ENCODE measurements around the gene ACD.
A peak's percentile ranks its signal among the peaks of the same experiment; 100 is the strongest.

Gene ACD

GRCh38 chr16:67685388-67686112 lies 25.5 kb upstream of the ACD start:
- no peak for DNase-seq (ENCODE audit: low read depth in 1 of 2, low spot score in 1 of 2)
- no peak for TF ChIP-seq JUND (IDR thresholded peaks at IDR 0.05; ENCODE audit: low read depth)
- in situ Hi-C loops (cut with HindIII; ENCODE audit: low pct_unique_long_range_greater_than_20kb, low sequenced_read_pairs): no loop called here

DNA sequence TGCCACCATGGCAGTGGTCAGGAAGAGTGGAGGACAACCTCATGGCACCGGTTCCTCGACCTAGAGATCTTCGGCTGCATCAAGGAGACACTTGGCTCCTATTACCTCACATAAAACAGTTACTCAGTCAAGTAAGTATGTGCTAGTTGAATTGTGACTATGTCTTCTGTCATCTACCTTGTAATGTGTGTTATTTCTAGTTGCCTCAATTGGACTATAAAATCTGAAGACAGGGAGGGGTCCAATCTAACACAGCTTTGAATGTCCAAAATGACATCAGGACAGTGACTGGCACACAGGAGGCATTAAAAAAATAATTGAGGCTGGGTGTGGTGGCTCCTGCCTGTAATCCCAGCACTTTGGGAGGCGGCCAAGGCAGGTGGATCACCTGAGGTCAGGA lies 23.7 kb upstream of the ACD start:
- no peak for DNase-seq (ENCODE audit: low read depth in 1 of 2, low spot score in 1 of 2)
- no peak for TF ChIP-seq JUND (IDR thresholded peaks at IDR 0.05; ENCODE audit: low read depth)
- in situ Hi-C loops (cut with HindIII; ENCODE audit: low pct_unique_long_range_greater_than_20kb, low sequenced_read_pairs): no loop called here

GRCh38 chr16:67679935-67680897 lies 20.2 kb upstream of the ACD start:
- no peak for DNase-seq (ENCODE audit: low read depth in 1 of 2, low spot score in 1 of 2)
- in situ Hi-C loops (cut with HindIII; ENCODE audit: low pct_unique_long_range_greater_than_20kb, low sequenced_read_pairs): no loop called here
- TF ChIP-seq JUND (IDR thresholded peaks at IDR 0.05; ENCODE audit: low read depth): no peak

DNA sequence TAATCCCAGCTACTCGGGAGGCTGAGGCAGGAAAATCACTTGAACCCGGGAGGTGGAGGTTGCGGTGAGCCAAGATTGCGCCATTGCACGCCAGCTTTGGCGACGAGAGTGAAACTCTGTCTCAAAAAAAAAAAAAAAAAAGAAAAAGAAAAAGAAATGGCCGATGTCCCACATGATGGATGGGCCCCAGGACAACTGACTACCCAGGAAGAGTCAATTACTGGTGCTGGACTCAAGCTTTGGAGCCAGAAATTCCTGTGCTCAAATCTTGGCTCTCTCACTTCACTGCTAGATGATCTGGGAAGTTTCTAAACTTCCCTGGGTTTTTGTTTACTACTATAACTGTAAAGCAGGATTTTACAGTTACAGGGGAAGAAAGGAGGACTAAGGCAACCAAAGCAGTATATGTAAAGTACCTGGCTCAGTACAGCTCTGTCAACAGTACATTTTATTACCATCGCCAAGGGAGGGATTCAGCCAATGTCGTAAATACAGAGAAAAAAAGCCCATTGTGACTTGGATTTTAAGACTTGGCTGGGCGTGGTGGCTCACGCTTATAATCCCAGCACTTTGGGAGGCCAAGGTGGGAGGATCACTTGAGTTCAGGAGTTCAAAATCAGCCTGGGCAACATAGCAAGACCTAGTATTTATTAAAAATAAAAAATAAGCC lies 18.4 kb upstream of the ACD start:
- in situ Hi-C loops (cut with HindIII; ENCODE audit: low pct_unique_long_range_greater_than_20kb, low sequenced_read_pairs): no loop called here
- TF ChIP-seq JUND (IDR thresholded peaks at IDR 0.05; ENCODE audit: low read depth): no peak
- DNase-seq (ENCODE audit: low read depth in 1 of 2, low spot score in 1 of 2): no peak

GRCh38 chr16:67677712-67678111 lies 17.7 kb upstream of the ACD start:
- in situ Hi-C loops (cut with HindIII; ENCODE audit: low pct_unique_long_range_greater_than_20kb, low sequenced_read_pairs): no loop called here
- TF ChIP-seq JUND (IDR thresholded peaks at IDR 0.05; ENCODE audit: low read depth): no peak
- DNase-seq (ENCODE audit: low read depth in 1 of 2, low spot score in 1 of 2): peak in 1 of 2 experiments; percentile 81

DNA sequence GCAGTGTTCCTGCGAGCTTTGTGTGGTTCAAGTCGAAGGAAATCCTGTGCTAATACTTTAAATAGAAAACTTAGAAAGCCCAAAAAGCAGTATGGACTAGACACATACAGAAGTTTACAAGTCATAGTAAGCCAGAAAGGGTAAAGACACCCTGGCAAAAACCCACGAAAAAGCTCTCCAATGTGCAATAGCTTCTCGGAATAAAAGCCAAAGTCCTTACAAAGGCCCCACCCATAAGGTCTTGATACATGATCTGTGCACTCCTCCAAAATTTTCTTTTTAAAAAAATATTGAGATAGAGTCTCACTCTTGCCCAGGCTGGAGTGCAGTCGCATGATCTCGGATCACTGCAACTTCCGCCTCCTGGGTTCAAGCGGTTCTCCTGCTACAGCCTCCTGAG lies 16.9 kb upstream of the ACD start:
- in situ Hi-C loops (cut with HindIII; ENCODE audit: low pct_unique_long_range_greater_than_20kb, low sequenced_read_pairs): no loop called here
- no peak for TF ChIP-seq JUND (IDR thresholded peaks at IDR 0.05; ENCODE audit: low read depth)
- no peak for DNase-seq (ENCODE audit: low read depth in 1 of 2, low spot score in 1 of 2)

- peak; percentile 70 to 91 for DNase-seq (ENCODE audit: low read depth in 1 of 2, low spot score in 1 of 2)
- TF ChIP-seq JUND (IDR thresholded peaks at IDR 0.05; ENCODE audit: low read depth): no peak; the same call in 1 of the 2 replicates
- in situ Hi-C loops (cut with HindIII; ENCODE audit: low pct_unique_long_range_greater_than_20kb, low sequenced_read_pairs): no loop called here
Observed at GRCh38 chr16:67676516-67676915, 16.5 kb upstream of the ACD start.

DNA sequence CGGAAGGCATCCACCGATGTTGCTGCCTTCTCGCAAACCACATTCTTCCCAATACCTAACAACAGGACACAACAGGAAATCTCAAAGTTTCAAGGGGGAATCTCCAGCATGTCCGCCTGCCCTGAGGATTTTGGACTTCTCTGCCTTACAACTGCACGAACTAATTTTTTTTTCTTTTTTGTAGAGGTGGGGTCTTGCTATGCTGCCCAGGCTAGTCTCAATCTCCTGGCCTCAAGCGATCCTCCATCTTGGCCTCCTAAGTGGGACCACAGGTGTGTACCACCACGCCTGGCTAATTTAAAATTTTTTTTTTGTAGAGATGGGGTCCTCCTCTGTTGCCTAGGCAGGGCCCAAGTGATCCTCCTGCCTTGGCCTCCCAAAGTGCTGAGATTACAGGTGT lies 15.9 kb upstream of the ACD start:
- no peak for DNase-seq (ENCODE audit: low read depth in 1 of 2, low spot score in 1 of 2)
- in situ Hi-C loops (cut with HindIII; ENCODE audit: low pct_unique_long_range_greater_than_20kb, low sequenced_read_pairs): no loop called here
- no peak for TF ChIP-seq JUND (IDR thresholded peaks at IDR 0.05; ENCODE audit: low read depth)

GRCh38 chr16:67675579-67675935 lies 15.5 kb upstream of the ACD start:
- no peak for TF ChIP-seq JUND (IDR thresholded peaks at IDR 0.05; ENCODE audit: low read depth)
- in situ Hi-C loops (cut with HindIII; ENCODE audit: low pct_unique_long_range_greater_than_20kb, low sequenced_read_pairs): no loop called here
- no peak for DNase-seq (ENCODE audit: low read depth in 1 of 2, low spot score in 1 of 2)

DNA sequence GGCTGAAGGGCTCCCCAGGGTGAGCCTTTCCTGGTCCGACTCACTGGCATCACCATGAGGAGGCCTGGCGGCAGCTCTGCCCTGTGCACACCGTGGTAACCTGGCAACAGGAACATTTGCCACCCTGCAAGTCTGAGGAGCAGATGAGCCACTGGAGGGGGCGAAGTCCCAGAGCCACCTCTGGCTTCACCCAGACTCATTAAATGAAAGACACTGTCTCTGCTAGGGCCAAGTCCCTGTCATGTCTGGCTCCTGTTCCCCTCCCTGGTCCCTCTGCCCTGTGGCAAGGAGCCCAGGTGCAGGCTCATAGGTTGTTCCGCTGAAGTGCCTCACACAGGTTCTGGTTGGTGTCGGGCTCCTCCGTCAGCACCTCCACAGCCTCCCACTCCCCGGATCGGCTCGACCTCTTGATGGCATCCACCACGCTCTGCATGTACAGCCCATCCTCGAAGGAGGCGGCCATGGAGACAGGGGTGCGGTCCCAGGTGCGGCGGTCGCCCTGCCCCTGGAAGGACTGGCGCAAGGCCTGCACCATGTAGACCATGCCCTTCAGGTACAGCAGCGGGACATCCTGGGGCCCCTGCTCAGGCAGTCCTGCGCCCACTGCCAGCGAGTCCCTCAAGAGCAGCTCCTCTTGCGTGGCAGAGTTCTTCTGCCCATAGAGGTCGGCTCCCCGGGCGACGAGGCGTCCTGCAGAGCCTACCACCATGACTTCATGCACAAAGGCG lies 15.0 kb upstream of the ACD start:
- in situ Hi-C loops (cut with HindIII; ENCODE audit: low pct_unique_long_range_greater_than_20kb, low sequenced_read_pairs): no loop called here
- no peak for DNase-seq (ENCODE audit: low read depth in 1 of 2, low spot score in 1 of 2)
- no peak for TF ChIP-seq JUND (IDR thresholded peaks at IDR 0.05; ENCODE audit: low read depth)

- DNase-seq (ENCODE audit: low read depth in 1 of 2, low spot score in 1 of 2): peak in 1 of 2 experiments; percentile 59
- in situ Hi-C loops (cut with HindIII; ENCODE audit: low pct_unique_long_range_greater_than_20kb, low sequenced_read_pairs): no loop called here
- TF ChIP-seq JUND (IDR thresholded peaks at IDR 0.05; ENCODE audit: low read depth): no peak
Observed at GRCh38 chr16:67673712-67674580, 13.9 kb upstream of the ACD start.
